GM13976 (cell line): ENCODE results near the gene ZNF567.

Experiments
- DNase-seq: peaks from one replicate; pipeline ENCODE4 v3.0.0; 2012; ENCODE audit warnings: low spot score
- CTCF ChIP-seq: IDR thresholded peaks from 2 replicates; pipeline ENCODE4 v1.5.1; 2012; ENCODE audit warnings: borderline replicate concordance, mild to moderate bottlenecking; ENCODE audit not compliant: insufficient read depth; ENCODE audit errors: extremely low read depth, missing control alignments, control extremely low read depth
- in situ Hi-C: fragments of 300-500 bp; cut with MboI; formaldehyde crosslinking; loops from one replicate; pipeline ENCODE4 v1.12.0; 2022; ENCODE audit warnings: low sequenced_read_pairs, mixed read lengths, inconsistent platforms; ENCODE audit not compliant: unreplicated experiment

ZNF567 gene

GRCh38 chr19:36687214-36688056 is at the start of gene ZNF567:
TSS of gene ZNF567 (plus strand) at chr19:36687612. CDS start at chr19:36694868, 7,256 bp downstream.
- in situ Hi-C loops: no loop called here
- no peak for TF ChIP-seq CTCF
- peak; percentile 99 for DNase-seq

- in situ Hi-C loops: no loop called here
- DNase-seq: no peak
- TF ChIP-seq CTCF: no peak
Measured at GRCh38 chr19:36638862-36639510, 48.4 kb upstream of the ZNF567 start.

GRCh38 chr19:36646746-36647145 is 40.7 kb upstream of the ZNF567 start:
- no peak for DNase-seq
- no peak for TF ChIP-seq CTCF
- in situ Hi-C loops: no loop called here

GRCh38 chr19:36652958-36653357 is 34.5 kb upstream of the ZNF567 start:
- in situ Hi-C loops: no loop called here
- TF ChIP-seq CTCF: no peak
- DNase-seq: no peak

- in situ Hi-C loops: no loop called here
- no peak for TF ChIP-seq CTCF
- DNase-seq: peak; percentile 20
Measured at GRCh38 chr19:36665832-36666231, 21.6 kb upstream of the ZNF567 start.

GRCh38 chr19:36668646-36669045 is 18.8 kb upstream of the ZNF567 start:
- in situ Hi-C loops: no loop called here
- no peak for DNase-seq
- TF ChIP-seq CTCF: no peak
